Right lung (tissue), 5 donors: ENCODE measurements around the gene THEMIS. TPM values are rescaled to one million over a fixed set of nuclear protein-coding genes. Genes with fewer than 3 reads are reported as not detected.
"Not testable (repeated sequence)": the region's sequence is repeated elsewhere in the genome, so short reads cannot be mapped to it uniquely, and the experiment has no call there.

ENCODE experiments used
- DNase-seq, 2 donors: peaks; one replicate each; pipeline ENCODE4 v3.0.0-alpha.2; 2013
- polyA plus RNA-seq, 5 donors: library from polyadenylated mRNA; unstranded; fragments of 120-200 nt; gene quantifications; one replicate each; pipeline versions ENCODE4 v1.2.1 to v1.2.3, GENCODE V29; 2013; ENCODE audit warnings: inconsistent platforms in 1 of 5, low replicate concordance in 1 of 5; ENCODE audit not compliant: insufficient read length in 5 of 5, insufficient read depth in 1 of 5

The THEMIS gene
- polyA plus RNA-seq, 5 donors: 0.11 to 0.18 (median 0.16) TPM

DNA sequence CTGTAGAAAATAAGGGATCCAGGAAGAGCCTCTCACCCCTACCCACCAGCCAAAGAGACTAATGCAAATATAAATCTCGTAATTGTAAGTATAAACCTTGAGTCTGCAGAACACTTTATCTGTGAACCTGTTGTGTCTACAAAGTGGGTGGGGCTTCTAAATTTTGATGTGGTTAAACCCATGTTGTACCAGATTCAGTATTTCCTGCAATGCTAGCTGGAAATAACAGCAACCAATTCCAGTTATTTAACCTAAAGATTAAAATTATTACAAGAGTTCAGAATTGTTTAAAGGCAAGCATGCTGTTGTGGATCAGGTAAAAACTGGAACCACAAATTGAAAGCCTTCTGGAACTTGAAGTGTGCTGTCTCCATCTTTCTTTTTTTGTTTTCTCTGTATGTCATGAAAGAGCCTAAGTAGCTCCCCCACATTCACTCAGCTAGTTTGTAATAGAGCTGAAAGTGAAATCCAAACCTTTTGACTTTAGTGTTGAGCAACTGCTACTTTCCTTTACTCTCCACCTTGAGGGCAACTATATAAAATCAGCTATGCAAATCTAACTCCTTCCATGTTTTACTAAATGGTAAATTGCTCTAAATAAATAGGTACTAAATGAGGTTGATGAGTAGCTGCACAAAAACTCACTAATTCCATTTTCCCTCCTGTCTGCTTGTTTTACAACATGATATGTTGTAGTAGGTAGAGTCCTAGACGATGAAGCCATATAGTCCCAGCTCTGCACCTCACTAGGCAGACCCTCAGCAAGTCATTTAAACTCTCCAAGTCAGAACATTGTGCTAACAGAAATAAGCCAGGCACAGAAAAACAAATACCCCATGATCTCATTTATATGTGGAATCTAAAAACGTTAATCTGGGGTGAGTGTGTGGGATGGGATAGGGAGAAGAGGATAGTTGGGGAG, 17.9 kb upstream of the THEMIS start:
- no peak for DNase-seq

- no peak for DNase-seq
Observed at GRCh38 chr6:127917766-127918165, 16.9 kb upstream of the THEMIS start.

GRCh38 chr6:127914240-127914639, 13.4 kb upstream of the THEMIS start:
- DNase-seq: no peak

DNA sequence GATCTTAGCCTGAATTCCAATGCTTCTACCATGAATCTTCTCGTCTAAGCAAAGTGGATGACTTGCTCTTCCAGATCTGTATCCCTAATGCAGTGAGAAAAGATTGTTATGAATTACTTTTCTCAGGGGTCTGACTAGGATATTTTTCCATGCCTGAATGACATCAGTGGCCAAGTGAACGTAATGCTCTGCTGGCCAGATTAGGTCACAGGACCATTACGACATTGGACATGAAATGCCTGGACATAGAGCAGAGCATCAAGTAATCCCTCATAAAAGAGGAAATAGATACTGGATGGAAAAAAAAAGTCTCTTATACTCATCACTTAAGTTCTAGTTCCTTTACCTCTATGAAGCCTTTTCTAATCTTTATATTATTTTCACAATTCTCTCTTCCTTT, 12.1 kb upstream of the THEMIS start:
- DNase-seq: no peak

GRCh38 chr6:127907960-127908640, 7.2 kb upstream of the THEMIS start:
- DNase-seq: no peak

- DNase-seq: no peak
Observed at GRCh38 chr6:127904160-127904559, 3.3 kb upstream of the THEMIS start.

- DNase-seq: no peak
Observed at GRCh38 chr6:127902933-127903332, 2.1 kb upstream of the THEMIS start.

GRCh38 chr6:127897484-127897883, 3.4 kb downstream of the THEMIS start:
- no peak for DNase-seq

DNA sequence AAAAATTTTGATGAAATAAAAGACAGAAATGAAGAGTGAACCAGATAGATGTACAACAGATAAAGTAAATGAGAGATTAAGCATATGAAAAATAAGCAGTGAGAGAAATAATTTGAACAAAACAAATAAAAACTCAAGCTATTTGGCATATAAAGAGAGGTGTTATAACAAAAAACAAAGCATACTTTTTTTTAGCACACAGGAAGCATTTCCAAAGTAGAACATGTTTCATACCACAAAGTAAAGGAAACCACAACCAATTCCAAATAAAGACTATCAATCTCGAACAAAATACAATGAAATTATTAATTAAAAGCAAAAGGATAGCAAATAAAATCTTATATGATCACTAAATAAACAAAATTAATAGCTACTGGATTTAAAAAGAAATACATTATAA, 6.8 kb downstream of the THEMIS start:
- DNase-seq: no peak

DNA sequence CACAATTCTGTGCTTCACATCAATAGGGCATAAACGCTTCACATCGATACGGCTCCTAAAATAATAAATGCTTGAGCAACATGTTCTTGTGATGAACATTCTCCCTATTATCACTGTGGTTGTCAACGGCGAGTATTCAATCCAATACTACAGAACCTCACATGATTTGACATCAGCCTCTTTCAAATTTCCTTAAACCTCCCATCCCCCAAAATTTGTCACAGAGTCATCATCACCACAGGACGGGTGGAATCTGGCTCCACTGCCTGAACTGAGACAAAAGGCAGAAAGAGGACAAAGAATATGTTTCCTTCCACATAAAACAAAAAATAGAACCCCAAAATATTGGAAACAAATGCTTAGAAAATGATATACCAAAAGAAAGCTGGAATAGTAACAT, 7.3 kb downstream of the THEMIS start:
- no peak for DNase-seq

DNA sequence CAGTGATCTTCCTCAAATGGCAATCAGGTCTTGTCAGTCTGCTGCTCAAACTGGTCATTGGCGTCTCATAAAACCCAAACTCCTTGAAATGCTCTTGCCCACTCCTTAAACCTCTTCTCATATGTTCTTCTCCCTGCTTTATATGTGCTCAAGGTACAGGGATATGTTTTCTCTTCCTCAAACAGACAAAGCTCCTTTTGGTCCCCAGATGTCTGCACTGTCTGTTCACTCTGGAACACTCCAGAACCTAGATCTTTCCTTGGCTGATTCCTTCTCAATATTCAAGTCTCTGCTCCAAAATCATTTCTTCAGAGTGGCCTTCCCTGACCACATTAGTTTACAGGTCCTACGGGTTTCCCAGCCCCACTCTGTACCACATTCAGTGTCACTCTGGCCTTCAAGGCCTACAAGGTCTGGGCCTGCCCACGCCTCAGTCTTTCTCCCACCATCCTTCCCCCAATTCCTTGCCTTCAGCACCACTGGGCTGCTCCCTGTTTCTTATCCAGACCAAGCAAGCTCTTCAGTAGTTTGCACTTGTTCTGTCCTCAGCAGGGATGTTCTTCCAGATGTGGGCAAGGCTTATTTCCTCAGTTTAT, 9.0 kb downstream of the THEMIS start:
- no peak for DNase-seq

DNA sequence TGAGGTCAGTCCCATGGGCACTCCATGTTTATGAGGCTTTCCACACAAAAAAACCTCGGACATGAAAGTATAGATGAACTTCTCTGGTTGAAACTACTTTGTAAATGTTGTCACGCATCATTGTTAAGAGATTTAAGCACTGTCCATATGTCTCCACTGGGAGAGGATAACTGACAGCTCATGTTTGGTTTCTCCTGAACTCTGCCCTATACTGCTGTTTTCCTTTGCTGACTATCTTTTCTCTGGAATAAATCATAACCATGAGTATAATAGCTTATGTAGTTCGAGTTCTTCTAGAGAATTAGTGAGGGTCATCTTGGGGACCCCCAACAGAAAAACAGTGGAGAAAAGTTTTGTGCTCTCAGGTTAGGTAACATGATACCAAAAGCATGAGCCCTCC, 14.3 kb downstream of the THEMIS start:
- DNase-seq: no peak

GRCh38 chr6:127884134-127884533, 16.7 kb downstream of the THEMIS start:
- no peak for DNase-seq

DNA sequence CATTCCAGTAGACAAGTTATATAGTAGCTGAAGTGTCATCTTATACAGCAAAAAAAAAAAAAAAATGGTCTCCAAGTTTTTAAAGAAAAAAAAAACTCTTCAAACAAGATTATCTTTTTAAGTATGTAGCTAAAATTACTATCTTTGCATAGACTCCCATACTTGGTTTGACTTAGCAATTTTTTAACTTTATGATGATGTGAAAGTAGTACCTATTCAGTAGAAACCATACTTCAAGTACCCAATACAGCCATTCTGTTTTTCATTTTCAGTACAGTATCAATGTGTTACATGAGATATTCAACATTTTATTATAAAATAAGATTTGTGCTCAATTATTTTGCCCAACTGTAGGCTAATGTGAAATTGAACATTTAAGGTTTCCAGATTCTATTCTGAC, 18.9 kb downstream of the THEMIS start:
- not testable (repeated sequence) for DNase-seq

GRCh38 chr6:127880429-127880828, 20.4 kb downstream of the THEMIS start:
- DNase-seq: no peak

DNA sequence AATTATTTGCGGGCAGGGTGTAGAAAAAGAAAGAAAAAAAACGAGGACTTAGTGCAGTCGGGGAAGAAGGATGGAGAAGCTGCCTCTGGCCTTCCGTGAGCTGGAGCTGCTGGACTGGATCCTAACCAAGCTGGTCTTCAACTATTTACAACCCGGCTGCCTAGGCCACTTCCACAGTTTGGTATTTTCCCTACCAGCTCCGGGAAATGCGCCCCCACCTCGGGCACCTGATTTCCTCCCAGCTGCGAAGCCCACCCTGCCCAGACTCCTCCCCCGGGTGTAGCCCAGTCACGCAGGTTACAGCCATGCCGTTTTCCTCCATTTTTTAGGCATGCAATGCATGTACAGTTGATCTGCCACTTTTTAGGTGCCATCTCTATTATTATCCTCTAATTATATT, 21.2 kb downstream of the THEMIS start:
- DNase-seq: no peak

DNA sequence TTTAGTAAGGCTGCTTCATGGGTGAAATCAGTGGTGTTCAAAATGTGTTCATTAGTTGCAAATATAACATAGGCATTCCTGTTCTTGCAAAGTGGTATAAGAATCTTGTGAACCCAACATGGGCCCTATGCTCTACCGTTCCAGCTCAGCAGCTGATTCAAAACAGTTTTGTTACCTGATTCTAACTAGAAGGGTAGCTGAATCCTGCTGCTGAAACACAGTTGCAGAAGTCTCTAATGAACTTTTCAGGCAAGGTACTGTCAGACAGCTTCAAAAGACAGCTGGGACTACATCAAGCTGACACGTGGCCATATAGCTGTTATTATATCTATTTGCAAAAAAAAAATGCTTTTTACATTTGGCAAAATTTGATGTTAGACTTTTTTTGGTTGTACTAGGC, 22.7 kb downstream of the THEMIS start:
- DNase-seq: no peak

DNA sequence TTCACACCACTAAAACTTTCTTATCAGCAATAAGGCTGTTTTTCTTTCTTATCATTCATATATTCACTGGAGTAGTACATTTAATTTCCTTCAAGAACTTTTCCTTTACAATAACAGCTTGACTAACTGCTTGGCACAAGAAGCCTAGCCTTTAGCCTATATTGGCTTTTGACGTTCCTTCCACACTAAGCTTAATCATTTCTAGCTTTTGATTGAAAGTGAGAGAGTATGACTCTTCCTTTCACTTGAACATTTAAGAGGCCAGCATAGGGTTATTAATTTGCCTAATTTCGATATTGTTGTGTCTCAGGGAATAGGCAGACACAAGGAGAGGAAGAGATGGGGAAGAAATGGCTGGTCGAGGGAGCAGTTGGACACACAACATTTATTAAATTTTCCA, 23.6 kb downstream of the THEMIS start:
- DNase-seq: no peak

DNA sequence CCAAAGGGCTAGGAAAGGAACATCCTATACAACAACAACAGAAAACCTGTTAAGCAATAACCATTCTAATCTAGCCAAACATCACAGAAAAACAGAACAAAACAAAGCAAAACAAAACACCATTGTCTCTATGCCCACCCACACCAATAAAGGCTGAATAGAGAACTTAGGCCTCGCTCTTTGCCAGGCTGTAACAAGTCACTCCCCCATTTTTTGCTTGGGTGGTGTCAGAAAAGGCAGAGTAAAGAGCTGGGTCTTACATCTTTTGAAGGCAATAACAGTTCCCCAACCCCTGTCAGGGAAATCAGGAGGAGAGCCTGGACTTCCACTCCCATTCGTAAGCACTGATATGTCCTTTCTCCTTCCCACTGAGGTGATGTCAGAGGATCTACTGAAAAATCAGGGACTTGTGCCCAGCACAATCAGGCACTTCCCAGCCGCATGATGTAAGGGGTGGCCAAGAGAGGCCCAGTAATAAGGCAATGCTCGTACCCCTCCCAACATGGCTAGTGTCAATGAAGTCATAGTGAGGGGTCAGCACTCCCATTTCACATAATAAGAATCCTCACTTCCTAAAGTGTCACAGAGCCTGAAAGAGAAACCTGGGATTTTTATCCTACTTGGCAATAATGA, 31.0 kb downstream of the THEMIS start:
- DNase-seq: no peak

- DNase-seq: no peak
Observed at GRCh38 chr6:127869183-127869582, 31.7 kb downstream of the THEMIS start.

DNA sequence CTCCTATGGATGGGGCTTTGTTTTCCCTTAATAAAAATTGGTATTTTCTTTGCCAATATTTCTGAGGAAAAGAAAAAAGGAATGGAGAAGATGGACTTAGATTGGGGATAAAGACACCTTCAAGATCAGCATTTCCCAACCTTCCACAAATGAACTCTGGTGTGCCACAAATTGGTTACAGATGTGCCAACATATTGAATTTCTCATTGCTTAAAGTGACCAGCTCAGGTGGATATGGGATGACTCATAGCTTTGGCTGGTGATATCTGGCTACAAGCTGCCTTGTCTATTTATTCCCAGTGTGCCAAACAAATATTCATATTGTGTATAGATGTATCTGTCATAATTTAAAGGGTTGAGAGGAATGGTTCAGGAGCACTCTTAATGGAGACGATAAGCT, 32.5 kb downstream of the THEMIS start:
- no peak for DNase-seq

- DNase-seq: no peak
Observed at GRCh38 chr6:127866766-127867165, 34.1 kb downstream of the THEMIS start.
